ENCODE measurements around the gene PELO. TPM values are rescaled to one million over a fixed set of nuclear protein-coding genes. Genes with fewer than 3 reads are reported as not detected.

The PELO gene
- total and polyA plus RNA-seq, 2 donors (not counting 3 experiments of a cell fraction or from before 2014, with no cell fraction given): 8.6 to 13.2 TPM

DNA sequence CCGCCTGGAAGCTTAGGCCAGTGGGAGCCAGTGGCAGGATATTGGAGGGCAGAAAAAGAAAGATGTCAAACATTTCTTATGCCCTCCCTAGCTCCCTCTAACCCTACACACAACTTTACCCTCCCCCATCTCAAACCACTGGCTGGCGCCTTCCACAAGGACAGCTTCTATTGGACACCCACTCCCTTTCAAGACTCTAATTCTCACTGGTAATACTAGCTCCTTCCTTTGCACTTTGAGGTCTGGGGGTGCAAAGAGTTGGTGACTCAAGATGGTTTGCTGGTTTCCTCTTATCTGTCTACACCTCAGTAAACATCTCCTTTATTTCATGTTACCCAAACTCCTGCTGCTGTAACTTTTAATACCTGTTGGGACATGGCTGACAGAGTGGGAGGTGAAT is 11.6 kb upstream of the PELO start:
- H3K4me1 ChIP-seq (ENCODE audit: control insufficient read depth, extremely low read depth, insufficient read depth, low read length): no peaks in the 10 kb centered on the region
- H3K9me3 ChIP-seq (replicated peaks; ENCODE audit: control insufficient read depth, insufficient read depth, low read length): no peaks in the 10 kb centered on the region
- intact Hi-C loops (cut with micrococcal nuclease): no loop called here
- no TSS peak for BruUV-seq (replicated peaks)
- TF ChIP-seq FOS (IDR thresholded peaks at IDR 0.05; ENCODE audit: borderline replicate concordance, insufficient read depth, low read length) (no peak), GATA2 (IDR thresholded peaks at IDR 0.05; ENCODE audit: insufficient read depth, insufficient read length, low read depth, low read length) (no peak), JUN (IDR thresholded peaks at IDR 0.05; ENCODE audit: borderline replicate concordance, insufficient read depth, insufficient read length, low read depth) (no peak), POLR2AphosphoS5 (IDR thresholded peaks at IDR 0.05; ENCODE audit: insufficient read depth, low read depth, low read length) (no peak), EZH2 (IDR thresholded peaks at IDR 0.05; ENCODE audit: borderline replicate concordance, low read depth, low read length, severe bottlenecking) (no peak), POLR2A (IDR thresholded peaks at IDR 0.05; ENCODE audit: low read depth, low read length) (no peak), MYC (IDR thresholded peaks at IDR 0.05; ENCODE audit: low read depth, low read length) (no peak)
- TF ChIP-seq, protein P1, sequence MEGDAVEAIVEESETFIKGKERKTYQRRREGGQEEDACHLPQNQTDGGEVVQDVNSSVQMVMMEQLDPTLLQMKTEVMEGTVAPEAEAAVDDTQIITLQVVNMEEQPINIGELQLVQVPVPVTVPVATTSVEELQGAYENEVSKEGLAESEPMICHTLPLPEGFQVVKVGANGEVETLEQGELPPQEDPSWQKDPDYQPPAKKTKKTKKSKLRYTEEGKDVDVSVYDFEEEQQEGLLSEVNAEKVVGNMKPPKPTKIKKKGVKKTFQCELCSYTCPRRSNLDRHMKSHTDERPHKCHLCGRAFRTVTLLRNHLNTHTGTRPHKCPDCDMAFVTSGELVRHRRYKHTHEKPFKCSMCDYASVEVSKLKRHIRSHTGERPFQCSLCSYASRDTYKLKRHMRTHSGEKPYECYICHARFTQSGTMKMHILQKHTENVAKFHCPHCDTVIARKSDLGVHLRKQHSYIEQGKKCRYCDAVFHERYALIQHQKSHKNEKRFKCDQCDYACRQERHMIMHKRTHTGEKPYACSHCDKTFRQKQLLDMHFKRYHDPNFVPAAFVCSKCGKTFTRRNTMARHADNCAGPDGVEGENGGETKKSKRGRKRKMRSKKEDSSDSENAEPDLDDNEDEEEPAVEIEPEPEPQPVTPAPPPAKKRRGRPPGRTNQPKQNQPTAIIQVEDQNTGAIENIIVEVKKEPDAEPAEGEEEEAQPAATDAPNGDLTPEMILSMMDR (IDR thresholded peaks at IDR 0.05; ENCODE audit: extremely low read depth in 1 of 2, insufficient read depth in 1 of 2, low read depth in 1 of 2, low read length in 2 of 2): no peak
- TF ChIP-seq, protein P2, sequence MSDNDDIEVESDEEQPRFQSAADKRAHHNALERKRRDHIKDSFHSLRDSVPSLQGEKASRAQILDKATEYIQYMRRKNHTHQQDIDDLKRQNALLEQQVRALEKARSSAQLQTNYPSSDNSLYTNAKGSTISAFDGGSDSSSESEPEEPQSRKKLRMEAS (IDR thresholded peaks at IDR 0.05; ENCODE audit: insufficient read depth, insufficient read length): no peak
- no peak overlapping the region for H3K9ac ChIP-seq (replicated peaks; ENCODE audit: extremely low read depth, insufficient read depth, low read length)
- H3K4me2 ChIP-seq (ENCODE audit: insufficient read depth, low read length): no peak overlapping the region
- DNase-seq (ENCODE audit: low read depth, low spot score): no peak
- no peak for FAIRE-seq
- no peaks in the 10 kb centered on the region for H3K79me2 ChIP-seq (ENCODE audit: control insufficient read depth, insufficient read depth, low read length)
- dilution Hi-C loops (cut with MboI; ENCODE audit: extremely low pct_ligation_motif_present, low sequenced_read_pairs): no loop called here
- H3K27me3 ChIP-seq (ENCODE audit: control insufficient read depth in 2 of 2, insufficient read depth in 2 of 2, low read length in 2 of 2): no peaks in the 10 kb centered on the region
- CTCF ChIA-PET: interaction anchor here (2.1 kb wide), 1 partner anchor 9 kb away, joined by 6 read pairs; no protein-coding TSS in a partner anchor
- H2AFZ ChIP-seq (ENCODE audit: low read depth, low read length): no peak overlapping the region
- no peaks in the 10 kb centered on the region for H3K36me3 ChIP-seq (ENCODE audit: control insufficient read depth in 2 of 2, extremely low read depth in 1 of 2, insufficient read depth in 2 of 2, low read length in 2 of 2)
- POLR2A ChIA-PET: no interaction called here
- no peaks in the 10 kb centered on the region for H3K9me1 ChIP-seq (replicated peaks; ENCODE audit: control insufficient read depth, extremely low read depth, insufficient read depth, low read length)
- H4K20me1 ChIP-seq (replicated peaks; ENCODE audit: control insufficient read depth, extremely low read depth, insufficient read depth, low read length): no peaks in the 10 kb centered on the region
- H3K27ac ChIP-seq (ENCODE audit: insufficient read depth, low read depth, low read length): no peak overlapping the region
- no peak overlapping the region for H3K4me3 ChIP-seq (replicated peaks in 1 of 3; ENCODE audit: insufficient read depth in 1 of 3, low read depth in 1 of 3, low read length in 3 of 3)

All from endothelial cell of umbilical vein (primary cell).